ENCODE measurements around the gene HAUS6.
"Not testable (repeated sequence)": the region's sequence is repeated elsewhere in the genome, so short reads cannot be mapped to it uniquely, and the experiment has no call there.

The HAUS6 gene

GRCh38 chr9:19114680-19115270 is 12.1 kb upstream of the HAUS6 start:
- DNase-seq, result no peak

GRCh38 chr9:19113964-19114679 is 11.4 kb upstream of the HAUS6 start:
- DNase-seq, result no peak

DNA sequence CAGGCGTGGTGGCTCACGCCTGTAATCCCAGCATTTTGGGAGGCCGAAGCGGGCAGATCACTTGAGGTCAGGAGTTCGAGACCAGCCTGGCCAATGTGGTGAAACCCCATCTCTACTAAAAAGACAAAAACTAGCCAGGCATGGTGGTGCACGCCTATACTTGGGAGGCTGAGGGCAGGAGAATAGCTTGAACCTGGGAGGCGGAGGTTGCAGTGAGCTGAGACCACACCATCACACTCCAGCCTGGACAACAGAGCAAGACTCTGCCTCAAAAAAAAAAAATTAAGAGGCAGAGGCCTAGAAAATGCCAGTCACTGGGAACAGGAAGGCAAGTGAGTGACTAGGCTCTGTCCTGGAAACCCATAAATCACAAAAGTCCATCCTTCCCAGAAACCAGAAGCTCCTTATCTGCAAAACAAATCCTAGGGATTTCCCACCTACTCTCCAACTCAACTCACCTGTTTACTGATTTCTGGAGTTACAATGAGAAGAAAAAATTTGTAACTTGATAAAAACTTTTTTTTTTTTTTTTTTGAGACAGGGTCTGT is 10.4 kb upstream of the HAUS6 start:
- DNase-seq, result not testable (repeated sequence)

- DNase-seq, result no peak
Observed at GRCh38 chr9:19108038-19108437, 5.3 kb upstream of the HAUS6 start.

DNA sequence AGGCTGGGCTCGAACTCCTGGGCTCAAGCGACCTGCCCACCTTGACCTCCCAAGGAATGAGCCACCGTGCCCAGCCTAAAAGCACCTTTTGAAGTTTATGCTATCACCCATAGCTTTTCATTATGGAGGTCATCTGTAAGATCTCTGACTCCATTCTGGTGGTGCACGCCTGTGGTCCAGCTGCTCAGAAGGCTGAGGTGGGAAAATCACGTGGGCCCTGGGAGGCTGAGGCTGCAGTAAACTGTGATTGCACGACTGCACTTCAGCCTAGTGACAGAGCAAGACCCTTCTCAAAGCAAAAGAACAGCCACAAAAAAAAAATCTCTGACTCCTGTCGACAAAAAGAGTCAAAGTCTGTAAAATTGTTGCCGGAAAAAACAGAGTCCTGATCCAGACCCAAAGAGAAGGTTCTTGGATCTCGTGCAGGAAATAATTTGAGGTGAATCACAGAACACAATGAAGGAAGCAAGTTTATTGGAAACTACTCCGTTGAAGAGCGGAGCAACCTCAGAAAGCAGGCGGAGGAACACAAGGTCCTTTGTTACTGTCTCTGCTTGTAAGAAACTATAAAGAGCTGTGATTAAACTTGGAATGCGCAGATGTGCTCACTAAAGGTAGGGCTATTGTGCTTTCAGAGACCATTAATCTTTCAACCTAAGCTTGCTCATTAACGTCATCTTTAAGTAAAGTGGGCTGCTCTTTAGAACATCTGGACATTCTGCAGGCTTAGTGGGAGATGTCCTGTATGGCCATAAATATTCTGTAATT is 2.0 kb upstream of the HAUS6 start:
- no peak for DNase-seq

DNA sequence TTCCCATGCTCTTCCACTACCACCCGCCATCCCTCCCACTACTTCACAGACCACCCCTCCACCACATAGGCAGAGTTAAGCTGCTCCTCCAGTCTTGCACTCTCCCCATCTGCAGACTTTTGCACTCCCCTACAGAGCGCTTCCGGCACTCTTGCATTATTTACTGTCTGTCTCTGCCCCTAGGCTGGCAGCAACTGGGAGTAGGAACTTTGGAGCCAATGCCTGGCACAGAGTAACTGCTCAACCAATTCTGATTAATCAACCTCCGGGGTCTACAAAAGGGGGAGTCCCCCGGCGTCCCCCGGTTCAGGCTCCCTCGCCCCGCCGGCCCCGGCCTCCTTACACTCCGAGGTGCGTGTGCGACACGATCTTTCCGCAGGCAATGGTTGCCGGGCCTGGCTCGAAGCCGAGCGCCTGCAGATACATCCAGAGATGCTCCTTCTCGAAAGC is 498 bp downstream of the HAUS6 start:
- DNase-seq, result peak; percentile 46

DNA sequence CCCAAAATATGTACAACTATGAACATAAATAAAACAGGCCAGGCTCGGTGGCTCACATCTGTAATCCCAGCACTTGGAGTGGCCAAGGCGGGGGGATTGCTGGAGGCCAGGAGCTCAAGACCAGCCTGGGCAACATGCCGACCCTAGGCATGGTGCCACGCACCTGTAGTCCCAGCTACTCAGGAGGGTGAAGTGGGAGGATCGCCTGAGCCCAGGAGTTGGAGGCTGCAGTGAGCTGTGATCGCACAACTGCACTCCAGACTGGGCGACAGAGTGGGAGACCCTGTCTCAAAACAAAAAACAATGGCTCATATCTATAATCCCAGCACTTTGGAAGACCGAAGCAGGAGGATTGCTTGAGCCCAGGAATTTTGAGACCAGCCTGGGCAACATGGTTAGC is 1.5 kb downstream of the HAUS6 start:
- DNase-seq, result no peak

DNA sequence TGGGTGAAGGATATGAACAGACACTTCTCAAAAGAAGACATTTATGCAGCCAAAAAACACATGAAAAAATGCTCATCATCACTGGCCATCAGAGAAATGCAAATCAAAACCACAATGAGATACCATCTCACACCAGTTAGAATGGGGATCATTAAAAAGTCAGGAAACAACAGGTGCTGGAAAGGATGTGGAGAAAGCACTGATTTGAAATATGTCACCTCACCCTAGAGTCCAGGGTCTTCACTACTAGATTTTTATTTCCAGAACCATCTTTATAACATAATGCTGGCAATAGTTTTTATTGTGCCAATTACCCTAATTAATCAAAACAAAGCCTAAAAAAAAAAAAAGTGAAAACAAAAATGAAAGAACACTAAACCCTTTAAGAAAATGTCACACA is 5.3 kb downstream of the HAUS6 start:
- not testable (repeated sequence) for DNase-seq

DNA sequence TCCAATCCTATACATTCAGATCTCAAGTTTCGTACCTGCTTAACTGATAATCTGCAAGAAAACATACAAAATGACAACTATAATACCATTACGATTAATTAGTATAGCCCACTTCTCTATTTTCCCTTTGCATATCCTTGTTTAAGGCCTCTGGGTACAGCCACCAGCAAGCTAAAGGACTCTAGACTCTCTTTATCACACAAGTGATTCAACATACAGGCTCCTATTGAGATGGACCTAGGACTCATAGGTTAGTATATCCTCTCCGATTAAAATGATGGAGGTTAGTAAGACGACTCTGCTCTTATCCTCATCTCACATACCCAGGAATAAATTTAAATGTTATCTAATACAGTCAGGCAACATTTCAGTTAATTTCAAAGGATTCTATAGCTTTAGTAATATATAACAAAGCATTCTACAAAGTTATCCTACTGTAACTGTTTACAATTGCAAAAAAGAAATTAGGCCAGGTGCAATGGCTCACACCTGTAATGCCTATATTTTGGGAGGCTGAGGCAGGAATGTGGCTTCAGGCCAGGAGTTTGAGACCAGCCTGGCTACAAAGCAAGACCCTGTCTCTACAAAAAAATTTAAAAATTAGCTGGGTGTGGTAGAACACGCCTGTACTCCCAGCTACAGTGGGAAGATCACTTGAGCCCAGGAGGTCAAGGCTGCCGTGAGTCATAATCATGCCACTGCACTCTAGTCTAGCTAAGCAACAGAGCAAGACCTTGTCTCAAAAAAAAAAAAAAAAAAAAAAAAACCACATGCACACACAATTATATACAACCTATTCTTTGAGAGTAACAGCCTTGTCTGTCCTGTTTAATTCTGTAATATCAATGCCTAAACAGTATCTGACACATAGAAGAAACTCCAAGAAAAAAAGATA is 15.4 kb downstream of the HAUS6 start:
- DNase-seq, result no peak

DNA sequence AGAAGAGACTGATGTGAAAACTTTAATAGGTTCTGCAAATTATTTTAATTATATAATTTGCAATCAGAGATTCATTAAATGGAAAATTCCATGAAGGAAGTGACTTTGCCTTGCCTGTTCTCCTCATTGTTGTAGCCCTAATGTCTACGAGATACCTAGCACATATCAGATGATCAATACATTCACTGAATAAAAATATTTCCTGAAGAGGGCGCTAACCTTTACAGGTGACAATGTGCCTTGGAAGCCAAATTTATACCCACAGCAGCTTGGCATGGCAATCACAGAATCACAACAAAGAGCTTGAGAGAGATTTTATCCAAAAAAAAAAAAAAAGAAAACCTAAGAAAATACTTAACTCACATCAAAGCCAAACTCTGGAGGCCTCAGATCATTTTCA is 17.4 kb downstream of the HAUS6 start:
- DNase-seq, result peak; percentile 19

GRCh38 chr9:19074836-19075235 is 27.9 kb downstream of the HAUS6 start:
- no peak for DNase-seq

DNA sequence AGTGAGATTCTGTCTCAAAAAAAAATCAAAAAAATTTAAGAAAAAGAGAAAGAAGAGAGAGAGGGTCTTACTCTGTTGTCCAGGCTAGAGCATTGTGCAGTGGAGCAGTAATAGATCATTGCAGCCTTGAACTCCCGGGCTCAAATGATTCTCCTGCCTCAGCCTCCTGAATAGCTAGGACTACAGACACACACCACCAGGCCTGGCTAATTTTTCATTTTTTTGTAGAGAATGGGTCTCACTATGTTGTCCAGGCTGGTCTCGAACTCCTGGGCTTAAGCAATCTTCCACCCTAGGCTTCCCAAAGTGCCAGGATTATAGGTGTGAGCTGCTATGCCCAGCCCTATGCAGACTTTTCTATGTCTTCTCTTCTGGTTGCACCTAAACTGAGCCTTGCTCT is 28.5 kb downstream of the HAUS6 start:
- DNase-seq, result no peak

- no peak for DNase-seq
Observed at GRCh38 chr9:19057033-19057432, 45.7 kb downstream of the HAUS6 start.

GRCh38 chr9:19050637-19051591 is 51.8 kb downstream of the HAUS6 start:
- DNase-seq, result no peak

GRCh38 chr9:19049917-19050636 is 52.6 kb downstream of the HAUS6 start:
- DNase-seq, result peak; percentile 17

DNA sequence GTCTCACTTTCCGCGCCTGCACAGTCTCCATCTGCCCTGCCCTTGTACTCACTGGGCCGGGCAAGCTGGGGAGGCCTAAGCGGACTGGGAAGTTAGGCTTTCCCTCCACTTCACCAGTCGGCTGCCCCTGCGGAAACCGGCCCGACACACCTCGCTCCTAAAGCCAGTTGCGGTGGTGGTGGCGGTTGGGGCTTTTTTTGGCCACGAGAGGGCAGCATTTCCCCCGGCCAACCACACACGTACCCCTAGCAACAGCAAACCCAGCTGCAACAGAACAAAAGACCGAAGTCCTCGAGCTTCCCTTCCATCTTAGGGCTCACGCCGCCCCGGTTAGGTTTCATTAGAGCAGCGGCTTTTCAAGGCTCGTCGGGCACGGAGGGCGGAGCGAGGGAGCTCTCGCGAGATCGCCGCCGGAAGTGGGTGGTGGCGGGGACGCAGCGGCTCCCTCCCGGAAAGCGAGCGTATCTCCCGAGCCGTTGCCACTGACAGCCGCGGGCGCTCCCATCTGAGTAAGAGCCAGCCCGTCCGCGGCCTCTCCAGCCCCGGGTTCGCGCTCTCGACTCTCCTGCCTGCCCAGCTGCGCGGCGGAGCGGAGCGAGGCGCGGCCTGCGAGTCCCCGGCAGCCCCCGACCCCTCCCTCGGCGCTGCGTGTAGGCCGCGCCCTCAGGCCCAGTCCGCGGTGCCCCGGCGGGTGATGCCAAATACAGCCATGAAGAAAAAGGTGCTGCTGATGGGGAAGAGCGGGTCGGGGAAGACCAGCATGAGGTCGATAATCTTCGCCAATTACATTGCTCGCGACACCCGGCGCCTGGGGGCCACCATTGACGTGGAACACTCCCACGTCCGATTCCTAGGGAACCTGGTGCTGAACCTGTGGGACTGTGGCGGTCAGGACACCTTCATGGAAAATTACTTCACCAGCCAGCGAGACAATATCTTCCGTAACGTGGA is 53.5 kb downstream of the HAUS6 start, which contains the start of gene RRAGA:
Gene RRAGA (plus strand): TSS at position 462 of the 951 bp plus-strand sequence. CDS start 233 bp downstream, at position 695.
- DNase-seq, result peak; percentile 93

DNA sequence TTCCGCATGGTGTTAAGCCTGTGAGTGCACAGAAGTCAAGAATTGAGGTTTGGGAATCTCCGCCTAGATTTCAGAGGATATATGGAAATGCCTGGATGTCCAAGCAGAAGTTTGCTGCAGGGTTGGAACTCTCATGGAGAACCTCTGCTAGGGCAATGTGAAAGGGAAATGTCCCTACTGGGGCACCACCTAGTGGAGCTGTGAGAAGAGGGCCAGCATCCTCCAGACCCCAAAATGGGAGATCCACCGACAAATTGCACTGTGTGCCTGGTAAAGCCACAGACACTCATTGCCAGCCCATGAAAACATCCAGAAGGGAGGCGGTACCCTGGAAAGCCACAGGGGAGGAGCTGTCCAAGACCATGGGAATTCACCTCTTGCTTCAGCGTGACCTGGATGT is 66.1 kb downstream of the HAUS6 start:
- DNase-seq, result no peak

- DNase-seq, result no peak
Observed at GRCh38 chr9:19033015-19033414, 69.7 kb downstream of the HAUS6 start, which contains the start of gene SAXO1. Gene SAXO1, minus strand, starts transcription at chr9:19033209. Its CDS starts 301 bp downstream, at chr9:19032908.

DNA sequence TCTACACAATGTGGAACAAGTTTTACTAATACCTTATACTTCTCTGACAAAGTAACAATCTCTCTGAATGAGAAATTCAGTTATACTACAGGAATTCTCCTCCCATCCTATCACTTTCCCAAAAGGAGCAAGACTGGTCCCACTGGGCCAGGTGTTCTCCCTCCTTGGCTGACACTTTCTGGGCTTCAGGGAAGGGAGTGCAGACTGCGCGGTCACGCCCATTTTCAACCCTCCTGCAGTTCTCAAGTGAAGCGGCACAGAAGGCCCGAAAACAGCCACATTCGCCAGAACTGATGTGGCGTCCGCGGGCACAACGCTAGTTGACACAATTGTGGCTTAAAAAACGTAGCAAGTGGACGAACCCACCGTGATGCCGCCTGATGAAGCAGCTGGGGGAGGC is 70.3 kb downstream of the HAUS6 start:
- no peak for DNase-seq

All from CD4-positive, alpha-beta T cell treated with Interleukin-17A for 4 hours (primary cell).